HG03060 (cell line): ENCODE data around the gene SLC35C1.

Experiments used
- ATAC-seq: cut with Tn5 transposase; IDR thresholded peaks from one replicate; pipeline ENCODE4 v1.9.1; 2021; ENCODE audit warnings: low read depth, moderate number of reproducible peaks; ENCODE audit not compliant: unreplicated experiment

SLC35C1 gene

DNA sequence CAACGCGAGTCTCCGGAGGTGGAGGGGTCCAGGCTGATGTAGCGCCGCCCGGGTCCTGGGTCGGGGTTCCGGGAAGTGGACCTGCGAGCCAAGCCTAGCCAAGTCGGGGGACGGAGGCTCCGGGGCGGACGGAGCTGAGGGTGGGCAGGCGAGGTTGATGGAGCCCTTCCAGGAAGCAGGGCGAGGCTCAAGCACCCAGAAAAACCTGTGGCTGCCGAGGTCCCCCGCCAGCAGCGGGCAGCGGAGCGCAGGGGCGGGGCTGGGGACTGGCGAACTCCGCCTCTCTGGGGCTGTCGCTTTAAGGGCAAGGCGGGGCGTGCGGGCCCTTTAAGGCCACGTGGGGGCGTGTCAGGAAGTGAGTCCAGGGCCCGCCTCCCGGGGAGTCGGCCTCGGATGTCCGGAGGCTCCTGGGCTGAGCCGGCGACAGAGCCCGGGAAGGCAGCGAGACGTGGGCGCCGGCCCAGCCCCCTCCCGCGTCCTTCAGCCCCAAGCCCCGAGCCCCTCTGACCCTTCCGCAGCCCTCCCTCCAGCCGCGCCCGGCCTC lies at the start of gene SLC35C1:
SLC35C1 (plus strand) TSS at position 389 of the 544 bp plus-strand sequence. CDS start 653 bp downstream, outside the sequence.
- ATAC-seq = peak; percentile 80

GRCh38 chr11:45755281-45755859 lies 49.6 kb upstream of the SLC35C1 start:
- ATAC-seq = no peak

DNA sequence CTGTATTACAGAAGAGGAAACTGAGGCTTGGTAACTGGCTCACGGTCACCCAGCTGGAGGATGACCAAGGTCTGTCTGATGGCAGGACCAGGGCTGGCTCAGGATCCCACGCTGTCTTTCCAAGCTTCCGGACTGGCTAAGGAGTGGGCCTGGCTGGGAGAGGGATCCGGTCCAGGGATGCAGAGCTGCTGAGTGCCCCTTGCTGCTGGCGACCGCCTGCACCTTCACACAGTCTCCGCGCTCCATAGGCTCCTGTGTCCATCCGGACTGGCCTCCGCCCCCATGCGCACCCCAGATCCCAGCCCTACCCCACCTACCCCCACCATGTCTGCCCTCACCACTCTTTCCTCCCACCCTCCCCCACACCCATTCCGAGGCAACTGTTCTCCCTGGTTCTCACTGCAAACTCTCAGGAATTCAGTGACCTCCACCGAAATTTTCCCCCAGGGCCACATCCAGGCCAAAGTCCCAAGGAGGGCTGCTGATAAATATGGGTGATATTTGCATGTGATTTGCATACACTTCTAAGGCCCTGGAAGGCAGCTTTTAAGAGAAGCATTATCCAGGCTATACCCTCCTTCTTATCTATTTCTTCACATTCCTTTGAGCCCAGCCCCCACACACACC lies 48.5 kb upstream of the SLC35C1 start:
- ATAC-seq = no peak

DNA sequence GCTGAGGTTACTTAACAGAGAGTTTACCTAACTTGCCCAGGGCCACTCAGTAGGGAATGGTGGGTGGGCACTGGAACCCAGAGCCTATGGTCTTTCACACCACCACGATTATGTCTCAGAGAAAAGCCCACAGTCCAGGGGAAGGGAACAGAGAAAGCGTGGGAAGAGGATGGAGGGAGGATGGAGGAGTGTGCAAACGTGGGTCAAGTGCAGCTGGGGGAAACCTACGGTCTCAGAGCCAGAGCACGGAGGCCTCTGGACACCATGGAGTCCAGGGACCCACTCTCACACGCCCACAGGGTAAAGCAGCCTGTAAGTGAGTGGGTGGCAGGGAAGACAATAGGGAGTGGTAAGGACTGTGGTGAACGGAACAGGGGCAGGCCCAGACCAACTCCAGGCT lies 47.3 kb upstream of the SLC35C1 start:
- no peak for ATAC-seq

DNA sequence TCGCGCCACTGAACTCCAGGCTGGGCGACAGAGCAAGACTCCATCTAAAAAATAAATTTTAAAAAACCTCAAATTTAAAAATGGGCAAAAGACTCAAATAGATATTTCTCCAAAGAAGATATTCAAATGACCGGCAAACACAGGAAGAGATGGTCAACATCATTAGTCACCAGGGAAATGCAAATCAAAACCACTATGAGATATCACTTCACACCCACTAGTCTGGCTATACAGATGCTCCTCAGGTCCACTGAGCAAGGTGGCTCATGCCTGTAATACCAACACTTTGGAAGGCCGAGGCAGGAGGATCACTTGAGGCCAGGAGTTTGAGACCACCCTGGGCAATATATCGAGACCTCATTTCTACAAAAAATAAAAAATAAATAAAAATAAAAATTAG lies 43.3 kb upstream of the SLC35C1 start:
- ATAC-seq = peak; percentile 57

GRCh38 chr11:45765107-45765668 lies 39.8 kb upstream of the SLC35C1 start:
- ATAC-seq = no peak

DNA sequence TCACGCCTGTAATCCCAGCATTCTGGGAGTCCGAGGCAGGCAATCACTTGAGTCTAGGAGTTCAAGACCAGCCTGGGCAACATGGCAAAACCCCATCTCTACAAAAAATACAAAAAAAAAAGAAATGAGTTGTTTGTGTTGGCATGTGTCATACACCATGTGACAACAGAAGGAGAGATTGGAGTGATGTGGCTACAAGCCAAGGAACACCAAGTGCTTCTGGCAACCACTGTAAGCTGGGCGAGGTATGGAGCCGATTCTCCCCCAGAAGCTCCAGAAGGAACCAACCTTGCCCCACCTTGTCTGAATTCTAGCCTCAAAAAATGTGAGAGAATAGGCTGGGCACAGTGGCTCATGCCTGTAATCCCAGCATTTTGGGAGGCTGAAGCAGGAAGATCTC lies 39.1 kb upstream of the SLC35C1 start:
- ATAC-seq = no peak

- ATAC-seq = no peak
Observed at GRCh38 chr11:45766469-45766868, 38.5 kb upstream of the SLC35C1 start.

GRCh38 chr11:45768486-45768885 lies 36.5 kb upstream of the SLC35C1 start:
- ATAC-seq = no peak

DNA sequence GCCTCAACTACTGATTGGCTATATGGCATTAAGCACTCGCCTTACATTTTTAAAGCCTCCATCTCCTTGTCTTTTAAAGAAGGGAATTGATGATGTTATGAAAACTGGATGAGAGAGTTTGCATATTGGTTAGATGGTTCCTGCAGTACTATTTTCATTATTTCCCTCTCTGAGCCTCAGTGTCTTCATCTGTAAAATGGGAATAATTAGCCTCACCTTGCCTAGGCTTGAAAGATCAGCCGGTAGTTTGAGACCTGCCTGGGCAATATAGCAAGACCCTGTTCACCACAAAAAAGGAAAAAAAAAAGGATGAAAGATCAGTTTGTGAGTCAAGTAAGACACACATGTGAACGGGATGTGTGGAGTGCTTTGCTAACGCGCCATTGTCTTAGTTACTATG lies 35.0 kb upstream of the SLC35C1 start:
- no peak for ATAC-seq

- ATAC-seq = no peak
Observed at GRCh38 chr11:45771193-45771565, 33.8 kb upstream of the SLC35C1 start.

- peak; percentile 57 for ATAC-seq
Observed at GRCh38 chr11:45771566-45772448, 33.1 kb upstream of the SLC35C1 start.

- ATAC-seq = no peak
Observed at GRCh38 chr11:45772449-45772774, 32.5 kb upstream of the SLC35C1 start.

GRCh38 chr11:45772986-45773785 lies 31.8 kb upstream of the SLC35C1 start:
- ATAC-seq = no peak

- no peak for ATAC-seq
Observed at GRCh38 chr11:45773786-45774655, 30.9 kb upstream of the SLC35C1 start.

DNA sequence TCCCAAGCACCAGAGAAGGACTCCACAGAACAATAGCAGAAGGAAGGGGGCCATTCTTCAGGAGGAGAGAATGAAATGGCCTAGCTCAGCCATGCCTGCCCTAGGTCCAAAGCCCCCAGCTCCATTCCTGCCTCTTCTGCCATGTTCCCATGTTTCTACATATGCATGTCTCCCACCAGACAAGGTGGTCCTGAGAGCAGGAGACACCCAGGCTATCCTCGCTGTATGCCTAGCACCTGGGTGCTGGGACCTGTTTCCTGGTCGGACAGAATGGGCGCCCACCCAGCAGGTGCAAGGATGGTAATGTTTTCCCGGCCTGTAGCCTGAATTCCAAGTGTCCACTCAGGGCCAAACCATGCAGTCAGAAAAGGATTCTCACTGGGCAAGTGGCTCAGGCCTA lies 30.2 kb upstream of the SLC35C1 start:
- no peak for ATAC-seq

DNA sequence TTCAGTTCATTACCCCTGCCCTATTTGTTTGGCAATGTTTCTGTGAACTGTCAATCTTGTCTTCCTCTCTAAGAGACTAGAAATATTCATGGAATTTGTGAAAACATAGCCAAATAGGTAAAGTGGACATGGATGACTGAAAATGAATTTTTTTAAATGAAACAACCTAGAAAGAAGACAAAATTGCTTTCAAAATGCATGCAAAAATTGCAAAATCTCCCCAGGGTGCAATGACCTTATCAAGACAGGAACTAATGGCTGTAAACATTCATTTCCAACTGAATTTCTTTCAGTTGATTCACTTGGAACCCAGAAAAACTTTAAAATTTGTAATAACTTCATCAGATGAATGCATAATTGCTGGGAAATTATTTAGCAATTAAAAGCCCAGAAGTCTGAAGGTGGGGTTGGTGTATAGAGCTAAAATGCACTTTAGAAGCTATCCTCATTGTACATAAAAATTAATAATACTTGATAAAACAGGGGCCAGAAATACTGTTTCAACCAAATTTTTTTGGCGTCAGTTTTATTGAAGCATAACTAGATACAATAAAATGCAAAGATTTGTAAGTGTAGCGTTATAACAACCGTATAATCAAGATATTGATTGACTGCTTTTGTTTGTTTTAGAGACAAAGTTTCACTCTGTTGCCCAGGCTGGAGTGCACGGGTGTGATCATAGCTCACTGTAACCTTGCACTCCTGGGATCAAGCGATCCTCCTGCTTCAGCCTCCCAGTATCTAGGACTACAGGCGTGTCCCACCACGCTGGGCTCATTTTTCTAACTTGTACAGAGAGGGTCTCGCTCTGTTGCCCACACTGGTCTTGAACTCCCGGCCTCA lies 27.6 kb upstream of the SLC35C1 start:
- ATAC-seq = no peak

- ATAC-seq = no peak
Observed at GRCh38 chr11:45778341-45778740, 26.6 kb upstream of the SLC35C1 start.

GRCh38 chr11:45779602-45780001 lies 25.3 kb upstream of the SLC35C1 start:
- ATAC-seq = no peak
